Smooth muscle cell of the brain vasculature (primary cell): ENCODE measurements around the gene IFT20.
"Not testable (repeated sequence)": the region's sequence is repeated elsewhere in the genome, so short reads cannot be mapped to it uniquely, and the experiment has no call there.

Experiments used
- DNase-seq: peaks from one replicate; pipeline ENCODE4 v3.0.0-alpha.2; 2012; ENCODE audit warnings: low read depth, low spot score

IFT20 gene

GRCh38 chr17:28315846-28316705 is 19.2 kb downstream of the IFT20 start:
- no peak for DNase-seq

- no peak for DNase-seq
Observed at GRCh38 chr17:28313841-28314240, 21.4 kb downstream of the IFT20 start.

- no peak for DNase-seq
Observed at GRCh38 chr17:28306954-28307401, 28.3 kb downstream of the IFT20 start.

- no peak for DNase-seq
Observed at GRCh38 chr17:28298449-28298848, 36.8 kb downstream of the IFT20 start.

GRCh38 chr17:28295677-28296578 is 39.3 kb downstream of the IFT20 start:
- DNase-seq: no peak

GRCh38 chr17:28293994-28294393 is 41.3 kb downstream of the IFT20 start:
- no peak for DNase-seq

- not testable (repeated sequence) for DNase-seq
Observed at GRCh38 chr17:28292878-28293277, 42.4 kb downstream of the IFT20 start.

GRCh38 chr17:28291780-28292330 is 43.4 kb downstream of the IFT20 start:
- DNase-seq: no peak

- no peak for DNase-seq
Observed at GRCh38 chr17:28290703-28291102, 44.6 kb downstream of the IFT20 start.

- DNase-seq: no peak
Observed at GRCh38 chr17:28285965-28286364, 49.3 kb downstream of the IFT20 start.

- peak; percentile 59 for DNase-seq
Observed at GRCh38 chr17:28282596-28282995, 52.7 kb downstream of the IFT20 start.

- no peak for DNase-seq
Observed at GRCh38 chr17:28280826-28281225, 54.4 kb downstream of the IFT20 start.

- no peak for DNase-seq
Observed at GRCh38 chr17:28279411-28279810, 55.9 kb downstream of the IFT20 start.
